ENCODE data around the gene ECE2.
"Not testable (repeated sequence)": the region's sequence is repeated elsewhere in the genome, so short reads cannot be mapped to it uniquely, and the experiment has no call there.

Gene ECE2

GRCh38 chr3:184267249-184267648 lies 8.6 kb upstream of the ECE2 start:
- not testable (repeated sequence) for DNase-seq (ENCODE audit: low read depth in 2 of 2)

DNA sequence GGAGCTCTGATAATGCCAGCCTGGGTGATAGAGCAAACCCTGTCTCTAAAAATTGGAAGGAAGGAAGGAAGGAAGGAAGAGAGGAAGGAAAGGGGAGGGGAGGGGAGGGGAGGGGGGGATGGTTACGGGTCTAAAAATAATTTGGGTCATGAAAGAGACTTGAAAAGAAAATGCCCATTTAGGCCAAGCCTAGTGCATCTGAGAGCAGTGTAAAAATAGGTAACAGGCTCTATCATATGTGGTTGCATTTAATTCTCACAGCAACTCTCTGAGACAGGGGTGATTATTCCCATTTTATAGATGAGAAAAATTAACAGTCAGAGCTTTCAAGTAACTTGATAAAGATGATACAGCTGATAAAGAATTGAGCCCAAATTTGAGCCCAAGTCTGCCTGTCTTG lies 3.6 kb upstream of the ECE2 start:
- no peak for DNase-seq (ENCODE audit: low read depth in 2 of 2)

- DNase-seq (ENCODE audit: low read depth in 2 of 2) = no peak
Observed at GRCh38 chr3:184275381-184275701, 481 bp upstream of the ECE2 start.

- no peak for DNase-seq (ENCODE audit: low read depth in 2 of 2)
Observed at GRCh38 chr3:184277366-184277765, 1.5 kb downstream of the ECE2 start.

- DNase-seq (ENCODE audit: low read depth in 2 of 2) = no peak
Observed at GRCh38 chr3:184282941-184283340, 7.1 kb downstream of the ECE2 start.

DNA sequence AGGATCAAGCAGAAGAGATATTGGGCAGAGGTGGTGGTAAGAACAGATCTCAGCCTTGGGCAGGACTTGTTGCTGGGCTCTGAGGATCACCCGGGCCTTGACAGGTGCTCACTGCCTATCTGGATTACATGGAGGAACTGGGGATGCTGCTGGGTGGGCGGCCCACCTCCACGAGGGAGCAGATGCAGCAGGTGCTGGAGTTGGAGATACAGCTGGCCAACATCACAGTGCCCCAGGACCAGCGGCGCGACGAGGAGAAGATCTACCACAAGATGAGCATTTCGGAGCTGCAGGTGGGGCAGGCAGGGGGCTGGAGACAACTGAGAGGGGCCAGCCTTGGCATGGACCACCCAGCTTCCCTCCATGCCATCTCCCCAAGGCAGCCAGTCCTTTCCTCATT lies 7.9 kb downstream of the ECE2 start:
- no peak for DNase-seq (ENCODE audit: low read depth in 2 of 2)

DNA sequence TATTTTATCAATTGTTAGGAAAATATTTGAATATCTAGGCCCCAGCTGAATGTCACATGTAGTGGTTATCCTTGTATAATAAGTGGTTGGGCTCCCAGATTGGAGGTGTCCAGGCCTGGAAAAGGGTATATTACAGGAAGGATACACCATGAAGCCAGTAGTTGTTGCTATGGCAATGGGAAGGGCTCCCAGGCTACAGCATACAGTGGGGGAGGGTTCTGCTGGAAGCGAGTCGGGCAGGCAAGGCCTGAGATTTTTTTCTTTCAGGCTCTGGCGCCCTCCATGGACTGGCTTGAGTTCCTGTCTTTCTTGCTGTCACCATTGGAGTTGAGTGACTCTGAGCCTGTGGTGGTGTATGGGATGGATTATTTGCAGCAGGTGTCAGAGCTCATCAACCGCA lies 8.9 kb downstream of the ECE2 start:
- DNase-seq (ENCODE audit: low read depth in 2 of 2) = no peak

DNA sequence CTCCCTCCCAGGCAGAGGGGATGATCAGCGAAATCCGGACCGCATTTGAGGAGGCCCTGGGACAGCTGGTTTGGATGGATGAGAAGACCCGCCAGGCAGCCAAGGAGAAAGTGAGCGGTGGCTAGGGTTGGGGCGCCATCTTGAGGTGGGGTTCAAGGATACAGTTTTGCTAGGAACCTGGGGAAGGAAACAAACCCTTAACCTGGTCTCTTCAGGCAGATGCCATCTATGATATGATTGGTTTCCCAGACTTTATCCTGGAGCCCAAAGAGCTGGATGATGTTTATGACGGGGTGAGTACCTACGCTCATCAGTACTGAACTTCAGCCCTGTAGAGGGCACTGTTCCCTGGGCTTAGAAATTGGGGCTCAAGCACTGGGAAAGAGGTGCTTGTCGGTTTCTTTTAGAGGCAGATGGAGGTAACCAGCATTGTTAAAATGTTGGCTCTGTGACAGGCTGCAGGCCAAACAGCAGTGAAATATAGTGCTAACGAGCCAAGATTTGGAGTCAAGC lies 13.7 kb downstream of the ECE2 start:
- DNase-seq (ENCODE audit: low read depth in 2 of 2) = peak; percentile 40 to 45

GRCh38 chr3:184290331-184290730 lies 14.5 kb downstream of the ECE2 start:
- DNase-seq (ENCODE audit: low read depth in 2 of 2) = no peak

DNA sequence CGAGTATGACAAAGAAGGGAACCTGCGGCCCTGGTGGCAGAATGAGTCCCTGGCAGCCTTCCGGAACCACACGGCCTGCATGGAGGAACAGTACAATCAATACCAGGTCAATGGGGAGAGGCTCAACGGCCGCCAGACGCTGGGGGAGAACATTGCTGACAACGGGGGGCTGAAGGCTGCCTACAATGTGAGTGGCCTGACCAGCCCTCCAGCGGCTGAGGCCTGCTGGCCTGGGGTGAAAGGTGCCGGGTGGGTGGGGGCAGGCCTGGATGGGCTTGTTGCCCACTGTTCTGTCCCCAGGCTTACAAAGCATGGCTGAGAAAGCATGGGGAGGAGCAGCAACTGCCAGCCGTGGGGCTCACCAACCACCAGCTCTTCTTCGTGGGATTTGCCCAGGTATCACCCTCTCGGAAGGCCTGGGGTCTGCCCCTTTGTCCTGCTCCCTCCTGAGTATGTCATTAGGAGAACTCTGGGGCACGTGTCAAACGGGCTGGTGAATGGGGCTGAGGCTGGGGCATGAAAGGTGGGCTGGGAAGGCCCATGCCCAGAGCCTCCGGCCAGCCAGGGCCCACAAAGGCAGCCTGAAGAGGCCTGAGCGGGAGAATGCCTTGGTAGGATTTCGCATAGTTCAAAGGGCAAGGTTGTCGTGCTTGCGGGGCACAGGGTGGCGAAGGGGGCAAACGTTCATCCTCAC lies 15.4 kb downstream of the ECE2 start:
- no peak for DNase-seq (ENCODE audit: low read depth in 2 of 2)

GRCh38 chr3:184291738-184292445 lies 16.1 kb downstream of the ECE2 start:
- DNase-seq (ENCODE audit: low read depth in 2 of 2) = no peak

DNA sequence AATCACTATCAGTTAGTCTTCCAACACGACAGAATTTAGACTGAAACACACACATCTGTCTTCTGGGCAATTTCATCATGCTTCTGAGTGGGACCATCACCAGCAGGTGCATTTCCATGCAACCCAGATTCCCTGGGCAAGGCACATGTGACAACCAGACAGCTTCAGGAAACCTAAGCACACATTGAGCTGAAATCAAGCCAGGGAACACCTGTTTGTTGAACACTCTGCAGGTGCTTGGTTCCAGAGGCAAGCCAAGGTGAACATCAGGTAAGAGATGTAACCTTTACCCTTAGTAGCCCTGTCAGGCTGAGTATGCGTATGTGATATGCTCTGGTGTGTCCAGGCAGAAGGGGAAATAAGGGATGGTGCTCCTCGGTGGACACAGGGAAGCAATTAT lies 19.9 kb downstream of the ECE2 start:
- no peak for DNase-seq (ENCODE audit: low read depth in 2 of 2)

DNA sequence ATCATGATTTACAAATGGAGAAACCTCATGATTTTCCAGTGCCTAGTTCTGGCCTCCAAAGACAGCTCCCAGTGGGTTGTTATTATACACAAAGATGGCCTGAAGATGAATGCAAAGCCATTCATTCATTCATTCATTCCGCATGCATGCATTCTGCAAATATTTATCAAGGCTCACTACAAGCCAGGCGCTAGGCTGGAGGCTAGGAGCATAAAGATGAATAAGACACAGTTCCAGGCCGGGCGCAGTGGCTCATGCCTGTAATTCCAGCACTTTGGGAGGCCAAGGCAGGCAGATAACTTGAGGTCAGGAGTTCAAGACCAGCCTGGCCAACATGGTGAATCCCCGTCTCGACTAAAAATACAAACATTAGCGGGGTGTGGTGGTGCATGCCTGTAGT lies 20.8 kb downstream of the ECE2 start:
- no peak for DNase-seq (ENCODE audit: low read depth in 2 of 2)

DNA sequence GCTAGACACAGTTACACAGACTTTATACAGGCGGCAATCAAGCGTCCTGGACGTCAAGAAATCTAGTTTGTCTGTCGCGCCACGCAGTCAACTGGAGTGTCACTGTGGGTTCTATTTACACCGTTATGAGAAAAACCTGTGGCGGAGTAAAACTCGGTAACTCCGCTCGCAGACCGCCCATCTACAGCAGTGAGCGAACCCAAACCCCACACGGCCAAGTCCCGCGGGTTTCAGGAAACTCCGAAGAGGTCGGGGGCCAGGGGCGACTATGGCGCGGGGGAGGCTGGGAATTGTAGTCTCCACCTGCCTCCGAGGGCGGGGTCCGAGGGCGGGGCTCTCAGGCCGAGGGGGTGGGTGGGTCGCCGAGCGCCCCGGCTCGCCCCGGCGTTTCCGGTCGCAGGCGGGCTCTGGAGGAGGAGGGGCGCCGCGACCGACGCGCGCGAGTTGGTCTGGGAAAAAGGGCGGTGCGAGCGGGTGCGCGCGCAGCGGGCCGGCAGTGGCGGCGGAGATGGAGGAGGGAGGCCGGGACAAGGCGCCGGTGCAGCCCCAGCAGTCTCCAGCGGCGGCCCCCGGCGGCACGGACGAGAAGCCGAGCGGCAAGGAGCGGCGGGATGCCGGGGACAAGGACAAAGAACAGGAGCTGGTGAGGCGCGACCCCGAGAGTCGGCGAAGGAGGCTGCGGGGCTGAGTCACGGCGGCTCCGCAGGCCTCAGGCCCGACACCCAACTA lies 23.1 kb downstream of the ECE2 start, which contains the start of gene PSMD2:
TSS of gene PSMD2 (plus strand) at position 483 of the 729 bp plus-strand sequence. CDS start at position 509, 26 bp downstream.
- DNase-seq (ENCODE audit: low read depth in 2 of 2) = peak; percentile 96 to 98

- no peak for DNase-seq (ENCODE audit: low read depth in 2 of 2)
Observed at GRCh38 chr3:184299488-184300377, 23.9 kb downstream of the ECE2 start.

DNA sequence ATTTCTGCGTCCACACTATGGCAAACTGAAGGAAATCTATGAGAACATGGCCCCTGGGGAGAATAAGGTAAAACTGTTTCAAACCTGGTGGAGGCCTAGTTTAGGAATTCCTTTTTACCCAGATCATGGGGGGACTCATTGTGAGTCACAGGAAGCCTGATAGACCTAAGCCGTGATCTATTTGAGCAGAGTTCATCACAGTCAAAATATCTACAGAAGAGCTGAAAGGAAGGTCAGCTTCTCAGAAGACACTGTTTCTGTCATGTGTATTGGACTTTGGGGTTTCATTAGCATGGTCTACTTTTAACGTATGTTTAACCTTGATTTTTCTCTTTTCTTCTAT lies 24.5 kb downstream of the ECE2 start:
- DNase-seq (ENCODE audit: low read depth in 2 of 2) = no peak

DNA sequence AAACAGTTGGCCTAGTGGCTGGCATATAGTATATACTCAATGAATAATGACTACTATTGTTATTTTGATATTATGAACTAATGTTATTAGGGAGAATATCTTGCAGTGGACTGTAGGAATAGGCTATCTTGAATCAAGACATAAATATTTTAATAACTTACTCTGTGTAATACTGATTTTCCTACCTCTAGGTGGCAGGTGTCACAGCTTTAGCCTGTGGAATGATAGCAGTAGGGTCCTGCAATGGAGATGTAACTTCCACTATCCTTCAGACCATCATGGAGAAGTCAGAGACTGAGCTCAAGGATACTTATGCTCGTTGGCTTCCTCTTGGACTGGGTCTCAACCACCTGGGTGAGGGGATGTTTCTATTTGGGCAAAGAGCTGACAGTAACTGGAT lies 29.8 kb downstream of the ECE2 start:
- DNase-seq (ENCODE audit: low read depth in 2 of 2) = no peak

- DNase-seq (ENCODE audit: low read depth in 2 of 2) = no peak
Observed at GRCh38 chr3:184306341-184306972, 30.6 kb downstream of the ECE2 start.

- no peak for DNase-seq (ENCODE audit: low read depth in 2 of 2)
Observed at GRCh38 chr3:184307915-184308314, 32.1 kb downstream of the ECE2 start.

- DNase-seq (ENCODE audit: low read depth in 2 of 2) = no peak
Observed at GRCh38 chr3:184308744-184309143, 32.9 kb downstream of the ECE2 start.

GRCh38 chr3:184311633-184312032 lies 35.8 kb downstream of the ECE2 start:
- DNase-seq (ENCODE audit: low read depth in 2 of 2) = no peak

Measured in stimulated activated CD8-positive, alpha-beta memory T cell treated with anti-CD3 and anti-CD28 coated beads, Interleukin-7, amount 100 ng/mL, for 4 hours (primary cell).